ENCODE measurements around the gene NFIX. TPM values are rescaled to one million over a fixed set of nuclear protein-coding genes. Genes with fewer than 3 reads are reported as not detected.
"Not testable (repeated sequence)": the region's sequence is repeated elsewhere in the genome, so short reads cannot be mapped to it uniquely, and the experiment has no call there.

The NFIX gene
- total and polyA plus RNA-seq, 2 donors from 2014 or later, result 4.3 to 65.0 TPM

GRCh38 chr19:12955996-12956395 is 39.3 kb upstream of the NFIX start:
- intact Hi-C loops (cut with DNase I), result no loop called here
- H3K4me1 ChIP-seq (ENCODE audit: control insufficient read depth in 2 of 3, insufficient read depth in 2 of 3, low read depth in 1 of 3, low read length in 3 of 3), result peaks cover 0 to 10% (median 0%) of the 10 kb centered on the region in 3 donors
- no peaks in the 10 kb centered on the region for H3K9me3 ChIP-seq (ENCODE audit: control insufficient read depth in 2 of 3, insufficient read depth in 1 of 3, low read length in 3 of 3)
- peaks cover 0 to 15% (median 9%) of the 10 kb centered on the region in 3 donors for H3K36me3 ChIP-seq (ENCODE audit: control insufficient read depth in 2 of 3, insufficient read depth in 3 of 3, low read length in 3 of 3)
- FAIRE-seq, result no peak
- H3K9ac ChIP-seq (ENCODE audit: low read length in 3 of 3), result peak overlapping the region; percentile 5 to 75 (median 16)
- no peak for TF ChIP-seq CTCF (IDR thresholded peaks at IDR 0.05; ENCODE audit: borderline replicate concordance, extremely low read depth, insufficient read depth)
- DNase-seq, result peak in 2 of 5 donors; percentile 6 to 44
- H3K27ac ChIP-seq (ENCODE audit: low read depth in 2 of 2, low read length in 2 of 2), result no peak overlapping the region
- H3K4me3 ChIP-seq (ENCODE audit: low read length in 3 of 3), result peak overlapping the region in 2 of 3 donors; percentile 77 to 93
- no peaks in the 10 kb centered on the region for H3K27me3 ChIP-seq (ENCODE audit: control insufficient read depth, insufficient read depth, low read length)

GRCh38 chr19:12956446-12957388 is 38.6 kb upstream of the NFIX start, which contains the start of gene GADD45GIP1:
Gene GADD45GIP1, minus strand, starts transcription at chr19:12957223. Its CDS starts 11 bp downstream, at chr19:12957212.
- Histone ChIP-seq H3K4me3 (ENCODE audit: low read length in 3 of 3) (peak within 1 kb of the TSS; percentile 77 to 93 (median 79)), H3K27me3 (ENCODE audit: control insufficient read depth, insufficient read depth, low read length) (no peaks in the 10 kb centered on the region), H3K9ac (ENCODE audit: low read length in 3 of 3) (peak within 1 kb of the TSS; percentile 75 to 89 (median 77)), H3K9me3 (ENCODE audit: control insufficient read depth in 2 of 3, insufficient read depth in 1 of 3, low read length in 3 of 3) (no peaks in the 10 kb centered on the region), H3K27ac (ENCODE audit: low read depth in 2 of 2, low read length in 2 of 2) (peak within 1 kb of the TSS; percentile 43 to 84), H3K36me3 (ENCODE audit: control insufficient read depth in 2 of 3, insufficient read depth in 3 of 3, low read length in 3 of 3) (peaks cover 0 to 13% (median 5%) of the 10 kb centered on the region in 3 donors), H3K4me1 (ENCODE audit: control insufficient read depth in 2 of 3, insufficient read depth in 2 of 3, low read depth in 1 of 3, low read length in 3 of 3) (peaks cover 0 to 10% (median 0%) of the 10 kb centered on the region in 3 donors)
- FAIRE-seq, result no peak
- TF ChIP-seq CTCF (IDR thresholded peaks at IDR 0.05; ENCODE audit: borderline replicate concordance, extremely low read depth, insufficient read depth), result no peak
- DNase-seq, result peak; percentile 84 to 93 (median 89)
- intact Hi-C loops (cut with DNase I), result no loop called here

- H3K4me3 ChIP-seq (ENCODE audit: low read length in 3 of 3), result peak overlapping the region; percentile 77 to 93 (median 79)
- H3K4me1 ChIP-seq (ENCODE audit: control insufficient read depth in 2 of 3, insufficient read depth in 2 of 3, low read depth in 1 of 3, low read length in 3 of 3); H3K9me3 ChIP-seq (ENCODE audit: control insufficient read depth in 2 of 3, insufficient read depth in 1 of 3, low read length in 3 of 3); FAIRE-seq; H3K27me3 ChIP-seq (ENCODE audit: control insufficient read depth, insufficient read depth, low read length); intact Hi-C loops (cut with DNase I): not testable (repeated sequence)
- peak in 1 of 5 donors; percentile 48 for DNase-seq
- H3K36me3 ChIP-seq (ENCODE audit: control insufficient read depth in 2 of 3, insufficient read depth in 3 of 3, low read length in 3 of 3), result peaks cover 0 to 13% (median 3%) of the 10 kb centered on the region in 3 donors
- peak overlapping the region; percentile 18 to 89 (median 75) for H3K9ac ChIP-seq (ENCODE audit: low read length in 3 of 3)
- peak overlapping the region; percentile 43 to 84 for H3K27ac ChIP-seq (ENCODE audit: low read depth in 2 of 2, low read length in 2 of 2)
Measured at GRCh38 chr19:12957389-12957952, 37.8 kb upstream of the NFIX start.

- intact Hi-C loops (cut with DNase I), result no loop called here
- no peaks in the 10 kb centered on the region for H3K27me3 ChIP-seq (ENCODE audit: control insufficient read depth, insufficient read depth, low read length)
Measured at GRCh38 chr19:12959481-12959880, 35.8 kb upstream of the NFIX start.

More at GRCh38 chr19:12959481-12959880, 35.8 kb upstream of the NFIX start:
- H3K27ac ChIP-seq (ENCODE audit: low read depth in 2 of 2, low read length in 2 of 2), result no peak overlapping the region
- TF ChIP-seq CTCF (IDR thresholded peaks at IDR 0.05; ENCODE audit: borderline replicate concordance, extremely low read depth, insufficient read depth), result no peak
- H3K4me1 ChIP-seq (ENCODE audit: control insufficient read depth in 2 of 3, insufficient read depth in 2 of 3, low read depth in 1 of 3, low read length in 3 of 3), result peaks cover 0 to 10% (median 0%) of the 10 kb centered on the region in 3 donors
- no peak overlapping the region for H3K4me3 ChIP-seq (ENCODE audit: low read length in 3 of 3)
- H3K36me3 ChIP-seq (ENCODE audit: control insufficient read depth in 2 of 3, insufficient read depth in 3 of 3, low read length in 3 of 3), result peaks cover 0 to 4% (median 0%) of the 10 kb centered on the region in 3 donors
- DNase-seq (no peak), FAIRE-seq (no peak)
- H3K9ac ChIP-seq (ENCODE audit: low read length in 3 of 3), result no peak overlapping the region
- no peaks in the 10 kb centered on the region for H3K9me3 ChIP-seq (ENCODE audit: control insufficient read depth in 2 of 3, insufficient read depth in 1 of 3, low read length in 3 of 3)
